ENCODE measurements around the gene STOX2. TPM values are rescaled to one million over a fixed set of nuclear protein-coding genes. Genes with fewer than 3 reads are reported as not detected.

Gene STOX2
- total and polyA plus RNA-seq, 11 donors, result 2.8 to 19.6 (median 13.1) TPM

DNA sequence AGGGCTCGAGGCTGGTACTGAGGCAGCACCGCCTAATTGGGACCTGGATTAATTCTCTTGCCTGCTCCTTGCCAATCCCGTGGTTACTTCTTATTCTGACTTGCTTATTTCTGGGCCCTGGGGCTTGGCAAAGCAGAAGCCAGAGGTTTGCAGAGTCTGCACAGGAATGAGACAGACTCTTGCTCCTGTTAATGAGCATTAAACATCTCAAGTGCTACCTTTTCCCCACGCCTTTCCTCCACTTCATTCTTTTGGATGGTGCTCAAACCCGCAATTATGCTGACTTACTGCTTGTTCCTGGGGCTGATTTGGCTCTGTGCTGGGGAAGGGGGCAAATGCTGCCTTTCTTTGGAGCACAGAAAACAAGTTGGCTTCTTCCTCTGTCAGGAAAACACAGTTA, 16.5 kb upstream of the STOX2 start:
- Histone ChIP-seq H3K9me3 (no peaks in the 10 kb centered on the region), H3K36me3 (no peaks in the 10 kb centered on the region), H3K27me3 (no peaks in the 10 kb centered on the region), H3K27ac (no peak overlapping the region), H3K4me3 (no peak overlapping the region), H3K4me1 (no peaks in the 10 kb centered on the region)
- 88 to 91% (median 90%) methylated on average over 5 of the region's 5 CpGs for WGBS, 4 donors
- TF ChIP-seq, protein P1, sequence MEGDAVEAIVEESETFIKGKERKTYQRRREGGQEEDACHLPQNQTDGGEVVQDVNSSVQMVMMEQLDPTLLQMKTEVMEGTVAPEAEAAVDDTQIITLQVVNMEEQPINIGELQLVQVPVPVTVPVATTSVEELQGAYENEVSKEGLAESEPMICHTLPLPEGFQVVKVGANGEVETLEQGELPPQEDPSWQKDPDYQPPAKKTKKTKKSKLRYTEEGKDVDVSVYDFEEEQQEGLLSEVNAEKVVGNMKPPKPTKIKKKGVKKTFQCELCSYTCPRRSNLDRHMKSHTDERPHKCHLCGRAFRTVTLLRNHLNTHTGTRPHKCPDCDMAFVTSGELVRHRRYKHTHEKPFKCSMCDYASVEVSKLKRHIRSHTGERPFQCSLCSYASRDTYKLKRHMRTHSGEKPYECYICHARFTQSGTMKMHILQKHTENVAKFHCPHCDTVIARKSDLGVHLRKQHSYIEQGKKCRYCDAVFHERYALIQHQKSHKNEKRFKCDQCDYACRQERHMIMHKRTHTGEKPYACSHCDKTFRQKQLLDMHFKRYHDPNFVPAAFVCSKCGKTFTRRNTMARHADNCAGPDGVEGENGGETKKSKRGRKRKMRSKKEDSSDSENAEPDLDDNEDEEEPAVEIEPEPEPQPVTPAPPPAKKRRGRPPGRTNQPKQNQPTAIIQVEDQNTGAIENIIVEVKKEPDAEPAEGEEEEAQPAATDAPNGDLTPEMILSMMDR (IDR thresholded peaks at IDR 0.05), result no peak
- TF ChIP-seq POLR2A (IDR thresholded peaks at IDR 0.05), result no peak
- intact Hi-C loops (cut with DNase I), result no loop called here
- ATAC-seq (no peak), DNase-seq (no peak)

DNA sequence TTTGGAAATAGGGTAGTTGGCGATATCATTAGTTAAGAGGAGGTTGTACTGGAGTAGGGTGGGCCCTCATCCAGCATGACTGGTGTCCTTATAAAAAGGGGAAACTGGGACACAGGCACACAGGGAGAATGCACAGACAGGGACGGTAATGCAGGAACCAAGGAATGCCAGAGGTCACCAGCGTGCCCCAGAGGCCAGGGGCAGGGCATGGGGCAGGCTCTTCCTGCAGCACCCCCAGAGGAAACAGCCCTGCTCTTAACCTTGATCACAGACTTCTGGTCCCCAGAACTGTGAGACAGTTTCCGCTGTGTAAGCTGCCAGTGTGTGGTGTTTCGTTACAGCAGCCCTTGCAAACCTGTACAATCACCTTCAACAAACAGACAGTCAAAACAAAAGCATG, 15.9 kb upstream of the STOX2 start:
- DNase-seq (no peak), ATAC-seq (no peak)
- intact Hi-C loops (cut with DNase I), result no loop called here
- H3K9me3 ChIP-seq, result no peaks in the 10 kb centered on the region
- H3K4me3 ChIP-seq, result no peak overlapping the region
- no peaks in the 10 kb centered on the region for H3K36me3 ChIP-seq
- H3K27me3 ChIP-seq, result no peaks in the 10 kb centered on the region
- no peaks in the 10 kb centered on the region for H3K4me1 ChIP-seq
- 78 to 86% (median 81%) methylated on average over 5 of the region's 5 CpGs for WGBS, 4 donors
- no peak overlapping the region for H3K27ac ChIP-seq
- TF ChIP-seq, protein P1 (IDR thresholded peaks at IDR 0.05), result no peak
- no peak for TF ChIP-seq POLR2A (IDR thresholded peaks at IDR 0.05)

DNA sequence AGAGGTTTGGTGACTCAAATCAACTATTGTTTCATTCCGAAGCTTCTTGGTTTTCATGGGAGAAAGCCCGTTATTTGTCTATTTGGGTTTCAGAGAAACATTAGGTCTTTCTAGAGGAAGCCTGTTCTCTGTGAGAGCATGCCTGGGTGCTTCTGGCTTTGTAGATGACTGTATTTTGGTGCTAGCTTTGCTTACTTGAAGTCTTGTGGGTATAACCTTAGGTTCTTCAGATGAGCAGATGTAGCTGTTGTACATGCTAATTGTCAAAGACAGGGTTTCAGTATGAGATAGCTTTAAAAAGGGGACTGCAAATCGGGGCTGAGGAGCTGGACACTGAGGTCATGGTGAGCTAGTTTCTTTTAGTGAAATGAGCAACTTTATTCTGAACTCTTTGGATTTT, 7.9 kb upstream of the STOX2 start:
- no peaks in the 10 kb centered on the region for H3K36me3 ChIP-seq
- DNase-seq, result no peak
- WGBS, 4 donors, result 89 to 95% (median 93%) methylated on average over 3 of the region's 3 CpGs
- peaks cover 0 to 18% (median 2%) of the 10 kb centered on the region in 12 donors for H3K9me3 ChIP-seq
- no peak for ATAC-seq
- TF ChIP-seq, protein P1 (IDR thresholded peaks at IDR 0.05), result no peak
- no peak for TF ChIP-seq POLR2A (IDR thresholded peaks at IDR 0.05)
- H3K27ac ChIP-seq, result no peak overlapping the region
- no peak overlapping the region for H3K4me3 ChIP-seq
- intact Hi-C loops (cut with DNase I), result no loop called here
- no peaks in the 10 kb centered on the region for H3K4me1 ChIP-seq
- no peaks in the 10 kb centered on the region for H3K27me3 ChIP-seq

DNA sequence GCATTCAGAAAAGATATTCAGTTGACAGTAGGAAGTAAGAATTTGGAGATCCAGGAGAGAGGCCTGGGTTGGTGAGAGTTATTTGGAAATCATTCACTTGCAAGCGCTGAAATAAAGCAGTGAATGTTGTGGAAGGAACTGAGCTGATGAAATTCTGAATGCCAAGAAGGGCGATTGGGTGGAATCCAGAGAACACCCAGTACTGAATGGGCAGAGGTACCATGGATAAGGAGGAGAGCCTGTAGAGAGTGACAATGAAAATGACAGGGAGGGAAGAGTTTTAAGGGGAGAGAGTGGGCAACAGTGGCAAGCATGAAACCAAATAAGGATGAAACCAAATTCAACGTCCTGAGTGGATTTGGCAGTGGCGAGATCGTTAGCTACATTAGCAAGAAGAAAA, 6.7 kb upstream of the STOX2 start:
- Histone ChIP-seq H3K9me3 (peaks cover 0 to 18% (median 2%) of the 10 kb centered on the region in 12 donors), H3K4me3 (no peak overlapping the region), H3K27me3 (no peaks in the 10 kb centered on the region), H3K27ac (no peak overlapping the region), H3K36me3 (no peaks in the 10 kb centered on the region), H3K4me1 (no peaks in the 10 kb centered on the region)
- 90 to 98% (median 94%) methylated on average over 5 of the region's 5 CpGs for WGBS, 4 donors
- ATAC-seq, result no peak
- no peak for DNase-seq
- TF ChIP-seq, protein P1 (IDR thresholded peaks at IDR 0.05), result no peak
- no peak for TF ChIP-seq POLR2A (IDR thresholded peaks at IDR 0.05)
- intact Hi-C loops (cut with DNase I), result no loop called here
